GM12878 (cell line): ENCODE data around the gene ZNF407. TPM values are rescaled to one million over a fixed set of nuclear protein-coding genes. Genes with fewer than 3 reads are reported as not detected.

Experiments
- ATAC-seq: fragments of 200-7000 bp; cut with Tn5 transposase; 3 replicates; pipeline ENCODE4 v1.9.1; 2020; ENCODE audit warnings: mild to moderate bottlenecking, moderate library complexity
- BruUV-seq: library from RNA; stranded (reverse); fragments of 400-500 nt; replicated peaks from 2 replicates; lab custom pipeline; 2021; lab: Mats Ljungman, UMichigan
- CTCF ChIA-PET: fragments of 300-600 bp; sonication (Branson Sonifier 250); formaldehyde crosslinking; extraction: SDS; loops from one replicate; lab custom pipeline; 2021; ENCODE audit warnings: inconsistent platforms; lab: Yijun Ruan, JAX
- POLR2A ChIA-PET: fragments of 350-600 bp; formaldehyde crosslinking; extraction: SDS; loops from one replicate; lab custom pipeline; 2021; ENCODE audit warnings: inconsistent platforms; lab: Charles Lee
- RAD21 ChIA-PET: fragments of 300-600 bp; sonication (Branson Sonifier 250); formaldehyde crosslinking; loops from one replicate; lab custom pipeline; 2023; ENCODE audit warnings: antibody characterized with exemption; ENCODE audit not compliant: unreplicated experiment; lab: Charles Lee
- SMC1A ChIA-PET: fragments of 300-600 bp; sonication (Branson Sonifier 250); formaldehyde crosslinking; loops from one replicate; lab custom pipeline; 2023; ENCODE audit not compliant: unreplicated experiment, uncharacterized antibody; lab: Charles Lee
- DNase-seq: peaks from one replicate; pipeline ENCODE4 v3.0.0-alpha.2; 2011; ENCODE audit warnings: low read depth, low spot score
- FAIRE-seq: peaks from 3 replicates; lab custom pipeline; 2011; peaks lifted over from hg19 to GRCh38; lab: Jason Lieb, UNC
- H2AFZ ChIP-seq: 2 replicates; pipeline ENCODE4 v1.6.0; 2011; ENCODE audit warnings: low read depth, low read length, control low read depth; ENCODE audit not compliant: control insufficient read depth
- H3K27ac ChIP-seq: 2 replicates; pipeline ENCODE4 v1.5.1; 2011; ENCODE audit warnings: control low read depth; ENCODE audit not compliant: control insufficient read depth, insufficient read depth
- H3K27me3 ChIP-seq, 2 experiments: replicated peaks in 1 of 2; 2 replicates each; pipeline versions ENCODE4 v1.6.0 to v1.6.1; 2011; ENCODE audit warnings: low read length in 1 of 2; ENCODE audit not compliant: control insufficient read depth in 2 of 2, insufficient read depth in 2 of 2
- H3K36me3 ChIP-seq, 2 experiments: 2 replicates each; pipeline ENCODE4 v1.5.1; 2011; ENCODE audit warnings: low read length in 1 of 2; ENCODE audit not compliant: control insufficient read depth in 2 of 2, insufficient read depth in 2 of 2
- H3K4me1 ChIP-seq: 2 replicates; pipeline ENCODE4 v1.6.1; 2011; ENCODE audit warnings: mild to moderate bottlenecking, low read length, moderate library complexity, mixed read lengths; ENCODE audit not compliant: control insufficient read depth, insufficient read depth
- H3K4me2 ChIP-seq: 2 replicates; pipeline ENCODE4 v1.6.0; 2011; ENCODE audit warnings: control low read depth; ENCODE audit not compliant: control insufficient read depth, insufficient read depth
- H3K4me3 ChIP-seq: fragments of 200-600 bp; sonication (generic); 2 replicates; pipeline ENCODE4 v1.5.1; 2016
- H3K79me2 ChIP-seq: 2 replicates; pipeline ENCODE4 v1.6.0; 2011; ENCODE audit warnings: low read length; ENCODE audit not compliant: control insufficient read depth, insufficient read depth
- H3K9ac ChIP-seq: 2 replicates; pipeline ENCODE4 v1.8.0; 2011; ENCODE audit warnings: low read length, control low read depth, mixed read lengths; ENCODE audit not compliant: control insufficient read depth, insufficient read depth
- H3K9me3 ChIP-seq: replicated peaks from 3 replicates; pipeline ENCODE4 v1.5.1; 2011; ENCODE audit warnings: mild to moderate bottlenecking, low read length; ENCODE audit not compliant: control insufficient read depth, insufficient read depth
- H4K20me1 ChIP-seq: 2 replicates; pipeline ENCODE4 v1.6.0; 2011; ENCODE audit not compliant: control insufficient read depth, insufficient read depth
- CBFB ChIP-seq: IDR thresholded peaks from 2 replicates; pipeline ENCODE4 v1.6.1; 2016; ENCODE audit warnings: antibody characterized with exemption, low read depth
- CHD2 ChIP-seq: IDR thresholded peaks from 2 replicates; pipeline ENCODE4 v1.6.1; 2011; ENCODE audit warnings: low read depth, low read length, improper control_type of control experiment, borderline replicate concordance
- GATAD2B ChIP-seq: fragments of 450-650 bp; conservative IDR thresholded peaks from 2 replicates; pipeline ENCODE4 v1.6.1; 2017; ENCODE audit warnings: low read depth, mild to moderate bottlenecking, moderate library complexity
- KLF5 ChIP-seq: fragments of 450-650 bp; IDR thresholded peaks from 2 replicates; pipeline ENCODE4 v1.6.1; 2014; ENCODE audit warnings: mild to moderate bottlenecking; ENCODE audit not compliant: partially characterized antibody
- NR2C1 ChIP-seq: fragments of 450-650 bp; IDR thresholded peaks from 2 replicates; pipeline ENCODE4 v1.6.1; 2017; ENCODE audit warnings: antibody characterized with exemption, mild to moderate bottlenecking, moderate library complexity
- TBL1XR1 ChIP-seq: IDR thresholded peaks from 2 replicates; pipeline ENCODE4 v1.6.1; 2012; ENCODE audit warnings: low read depth, low read length, improper control_type of control experiment
- WRNIP1 ChIP-seq: IDR thresholded peaks from 2 replicates; pipeline ENCODE4 v1.6.1; 2011; ENCODE audit warnings: low read depth, low read length, improper control_type of control experiment, borderline replicate concordance
- YY1 ChIP-seq: IDR thresholded peaks from 2 replicates; pipeline ENCODE4 v1.6.1; 2011; ENCODE audit warnings: low read depth, mild to moderate bottlenecking, low read length
- WGBS: methylation state at CpG from one replicate; pipeline ENCODE4 v1.1.6; 2016; ENCODE audit warnings: low lambda C conversion rate; ENCODE audit not compliant: insufficient replicate concordance, insufficient coverage; ENCODE audit errors: missing lambda C conversion rate; 5-methylcytosine and 5-hydroxymethylcytosine counted together
- in situ Hi-C: fragments of 300-500 bp; cut with MboI; formaldehyde crosslinking; loops from 9 replicates; pipeline ENCODE4 v1.14.3; 2018; ENCODE audit warnings: mixed read lengths
- intact Hi-C: fragments of 100-400 bp; cut with micrococcal nuclease; formaldehyde crosslinking; loops from one replicate; pipeline ENCODE4 v1.14.2; 2022; ENCODE audit not compliant: unreplicated experiment
- polyA plus RNA-seq, 11 experiments: library from polyadenylated mRNA; depleted of rRNA in 4 of 11; unstranded in 6 of 11; stranded (reverse) in 5 of 11; fragments of >200 nt; fragmentation: Nextera tagmentation in 4 of 11; fragmentation: Illumina TruSeq in 1 of 11; extraction: Ambion mirVana in 4 of 11; extraction: Trizol in 1 of 11; gene quantifications; 1 replicate in 1 of 11; 2 replicates in 10 of 11; pipeline versions ENCODE4 v1.2.1 to v1.2.3, GENCODE V29; 2011 to 2016; ENCODE audit warnings: inconsistent platforms in 2 of 11, missing spikeins in 2 of 11, low read depth in 1 of 11
- total RNA-seq, 4 experiments: library from RNA; depleted of rRNA in 3 of 4; stranded (reverse); fragments of >200 nt in 3 of 4; fragmentation: Illumina TruSeq in 1 of 4; extraction: Trizol in 1 of 4; gene quantifications; 2 replicates each; pipeline versions ENCODE4 v1.2.1 to v1.2.3, GENCODE V29; 2013 to 2021
- TF ChIP-seq, protein P1 (sequence below): IDR thresholded peaks from 2 replicates; pipeline ENCODE4 v1.6.1; 2012; ENCODE audit warnings: low read depth, low read length, improper control_type of control experiment

ZNF407 gene
- total and polyA plus RNA-seq, 10 of the 15 experiments (the other 5 are each of a cell fraction or from before 2014, with no cell fraction given), result 0.69 to 11.6 (median 5.3) TPM

DNA sequence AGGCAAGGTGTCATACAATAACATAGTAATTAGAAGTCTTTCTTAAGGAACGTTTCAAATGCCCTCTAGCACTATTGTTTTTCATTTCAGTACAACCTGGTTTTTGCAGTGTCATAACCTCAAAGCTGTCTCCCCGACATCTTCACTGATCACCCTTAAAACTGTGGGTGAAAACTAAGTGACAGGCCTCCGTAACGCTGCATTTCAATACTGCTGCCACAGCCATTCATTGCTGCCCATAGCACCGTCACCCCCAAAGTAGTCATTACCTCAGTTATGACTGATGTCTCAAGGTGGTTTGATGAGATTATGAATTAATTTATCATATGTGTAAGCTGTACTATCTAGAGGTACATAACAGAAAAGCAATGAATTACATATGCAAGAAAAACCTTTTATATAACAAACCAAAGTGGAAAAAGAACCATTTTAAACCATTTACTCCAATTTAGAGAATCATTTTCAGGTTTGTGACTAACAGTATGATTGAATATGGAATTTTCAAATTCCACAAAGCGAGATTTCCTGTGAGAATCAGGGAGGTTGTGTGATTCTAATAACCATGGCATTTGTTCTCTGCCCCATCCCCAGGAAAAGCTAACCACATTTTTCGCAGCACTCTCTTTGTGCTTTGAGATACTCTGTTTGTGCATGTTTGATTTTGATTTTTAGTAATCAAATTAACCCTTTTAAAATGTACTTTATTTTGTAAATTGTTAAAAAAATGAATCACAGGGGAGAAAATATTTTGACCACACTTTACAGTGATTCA lies 348.3 kb downstream of the ZNF407 start:
- SMC1A ChIA-PET, result interaction anchor here (1.5 to 3.0 kb wide), 2 partner anchors 18 to 30 kb away, joined by 3 to 9 read pairs; no protein-coding TSS in a partner anchor
- DNase-seq (no peak), FAIRE-seq (no peak), ATAC-seq (no peak)
- intact Hi-C loops, result no loop called here
- Histone ChIP-seq H3K4me1 (peaks cover 22% of the 10 kb centered on the region), H4K20me1 (no peaks in the 10 kb centered on the region), H3K27ac (no peak overlapping the region), H3K36me3 (no peaks in the 10 kb centered on the region), H3K79me2 (no peaks in the 10 kb centered on the region), H3K4me2 (no peak overlapping the region), H2AFZ (no peak overlapping the region), H3K4me3 (no peak overlapping the region), H3K9ac (no peak overlapping the region), H3K27me3 (no peaks in the 10 kb centered on the region), H3K9me3 (no peaks in the 10 kb centered on the region)
- CTCF ChIA-PET, result interaction anchor here (5.4 kb wide), 1 partner anchor 18 kb away, joined by 18 read pairs; no protein-coding TSS in a partner anchor
- TF ChIP-seq YY1, result no peak
- TF ChIP-seq WRNIP1, result no peak
- TF ChIP-seq KLF5, result no peak
- TF ChIP-seq TBL1XR1, result no peak
- TF ChIP-seq CBFB, result no peak
- TF ChIP-seq GATAD2B, result no peak
- no peak for TF ChIP-seq CHD2
- no peak for TF ChIP-seq NR2C1
- TF ChIP-seq, protein P1, sequence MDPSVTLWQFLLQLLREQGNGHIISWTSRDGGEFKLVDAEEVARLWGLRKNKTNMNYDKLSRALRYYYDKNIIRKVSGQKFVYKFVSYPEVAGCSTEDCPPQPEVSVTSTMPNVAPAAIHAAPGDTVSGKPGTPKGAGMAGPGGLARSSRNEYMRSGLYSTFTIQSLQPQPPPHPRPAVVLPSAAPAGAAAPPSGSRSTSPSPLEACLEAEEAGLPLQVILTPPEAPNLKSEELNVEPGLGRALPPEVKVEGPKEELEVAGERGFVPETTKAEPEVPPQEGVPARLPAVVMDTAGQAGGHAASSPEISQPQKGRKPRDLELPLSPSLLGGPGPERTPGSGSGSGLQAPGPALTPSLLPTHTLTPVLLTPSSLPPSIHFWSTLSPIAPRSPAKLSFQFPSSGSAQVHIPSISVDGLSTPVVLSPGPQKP, result no peak
- RAD21 ChIA-PET, result interaction anchor here (0.6 kb wide), 1 partner anchor 142 kb away, joined by 3 read pairs; no protein-coding TSS in a partner anchor
- no TSS peak for BruUV-seq
- WGBS, result 83% methylated on average over 7 of the region's 7 CpGs
- in situ Hi-C loops, result no loop called here
- POLR2A ChIA-PET, result interaction anchor here (0.6 kb wide), 1 partner anchor 264 kb away, joined by 3 read pairs; the partner anchor contains the start of gene TSHZ1
